Activated naive CD4-positive, alpha-beta T cell treated with Interleukin-2 at 50 U/mL for 16 hours (primary cell): ENCODE data around the gene SLC7A8.

Source experiments
- DNase-seq: peaks from one replicate; pipeline ENCODE4 v3.0.0-alpha.2; 2020

SLC7A8 gene

DNA sequence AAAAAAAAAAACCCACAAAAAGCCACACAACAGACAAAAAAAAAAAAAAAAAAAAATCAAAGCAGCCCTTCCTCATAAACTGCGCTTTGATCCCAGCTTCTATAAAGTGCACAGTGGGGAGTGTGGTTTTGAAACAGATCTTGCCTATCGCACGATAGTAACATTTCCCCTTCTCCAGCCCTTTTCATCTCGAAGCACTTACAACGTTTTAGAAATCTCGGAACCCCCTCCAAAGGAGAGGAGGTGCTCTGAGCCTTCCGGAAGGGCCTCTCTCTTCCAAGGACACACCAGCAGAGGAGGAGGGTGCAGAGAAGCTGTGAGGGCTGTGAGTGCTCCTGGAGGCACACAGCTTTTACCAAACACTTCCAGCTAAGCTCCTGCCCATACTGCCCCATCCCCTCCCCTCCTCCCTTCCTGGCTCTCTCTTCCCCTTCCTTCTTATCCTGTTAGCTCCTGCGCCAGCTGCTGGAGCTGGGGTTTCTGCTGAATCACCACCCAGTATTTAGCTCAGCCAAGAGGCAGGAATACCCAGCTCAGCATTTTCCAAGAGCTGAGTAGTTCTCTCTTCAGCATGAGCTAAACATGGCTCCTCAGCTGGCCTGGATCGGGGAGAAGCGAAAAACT, 28.4 kb downstream of the SLC7A8 start:
- no peak for DNase-seq

DNA sequence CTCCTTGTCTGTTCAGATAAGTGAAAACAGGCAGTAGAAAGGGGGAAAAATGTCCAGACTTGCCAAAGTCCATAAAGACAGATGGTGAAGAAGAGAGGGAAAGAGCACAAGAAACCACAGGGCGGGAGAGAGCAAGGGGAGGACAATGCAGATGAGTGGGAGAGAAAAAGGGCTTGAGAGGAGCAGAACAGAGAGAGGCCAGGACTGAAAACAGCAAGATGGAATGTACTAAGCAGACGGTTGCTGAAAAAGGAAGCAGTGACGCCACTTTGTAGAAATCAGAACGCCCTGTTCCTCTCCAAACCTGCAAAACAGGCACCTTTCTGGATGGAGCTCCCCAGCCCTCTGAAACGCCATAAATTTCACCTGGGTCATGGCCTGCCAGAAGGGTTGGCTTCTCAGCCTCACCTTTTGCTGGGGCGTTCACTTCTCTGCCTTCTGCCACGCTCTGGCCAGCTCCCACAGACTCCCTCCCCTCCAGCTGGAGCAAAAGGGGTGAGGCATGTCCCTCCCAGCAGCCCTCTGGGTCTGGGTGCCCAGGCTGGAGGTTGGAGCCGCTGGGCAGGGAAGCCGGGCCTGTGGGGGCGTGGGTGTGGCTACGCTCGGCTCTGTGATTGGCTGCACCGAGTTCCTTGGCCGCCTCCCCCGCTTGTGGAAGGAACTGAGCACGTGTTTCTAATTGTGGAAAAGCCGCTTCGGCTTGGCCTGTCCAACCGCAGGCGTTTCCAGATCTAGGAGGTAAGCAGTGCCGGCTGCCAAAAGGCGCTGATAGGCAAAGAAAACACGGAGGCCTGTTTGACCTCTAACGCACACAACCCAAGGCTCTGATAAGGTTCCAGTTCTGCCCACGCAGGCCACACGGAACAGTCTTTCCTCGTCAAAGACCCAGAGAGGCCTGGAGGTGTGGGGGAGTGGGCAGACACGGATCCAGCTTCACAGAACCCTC, 29.3 kb downstream of the SLC7A8 start:
- no peak for DNase-seq

DNA sequence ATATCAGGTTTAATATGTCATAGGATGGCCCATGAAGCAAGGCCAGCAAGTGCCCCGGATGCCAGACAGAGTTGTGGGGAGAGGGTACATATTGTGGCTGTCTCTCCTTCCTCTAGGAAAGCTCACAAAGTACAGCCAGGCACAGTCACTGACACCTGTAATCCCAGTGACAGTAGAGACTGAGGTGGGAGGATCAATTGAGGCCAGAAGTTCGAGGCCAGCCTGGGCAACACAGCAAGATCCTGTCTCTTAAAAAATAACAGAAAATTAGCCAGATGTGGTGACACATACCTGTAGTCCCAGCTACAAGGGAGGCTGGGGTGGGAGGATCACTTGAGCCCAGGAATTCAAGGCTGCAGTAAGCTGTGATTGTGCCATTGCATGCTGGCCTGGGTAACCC, 32.1 kb downstream of the SLC7A8 start:
- no peak for DNase-seq

DNA sequence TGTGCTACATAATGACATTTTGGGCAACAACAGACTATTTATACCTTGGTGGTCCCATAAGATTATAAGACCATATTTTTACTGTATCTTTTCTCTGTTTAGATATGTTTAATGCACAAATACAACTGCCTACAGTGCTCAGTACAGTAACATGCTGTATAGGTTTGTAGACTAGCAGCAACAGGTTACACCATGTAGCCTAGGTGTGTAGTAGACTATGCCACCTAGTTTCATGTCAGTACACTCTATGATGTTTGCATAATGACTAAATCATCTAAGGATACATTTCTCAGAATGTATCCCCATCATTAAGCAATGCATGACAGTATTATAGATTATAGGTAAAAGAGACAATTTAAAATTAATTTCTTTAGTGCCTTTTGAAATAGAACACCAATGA, 33.7 kb downstream of the SLC7A8 start:
- no peak for DNase-seq

DNA sequence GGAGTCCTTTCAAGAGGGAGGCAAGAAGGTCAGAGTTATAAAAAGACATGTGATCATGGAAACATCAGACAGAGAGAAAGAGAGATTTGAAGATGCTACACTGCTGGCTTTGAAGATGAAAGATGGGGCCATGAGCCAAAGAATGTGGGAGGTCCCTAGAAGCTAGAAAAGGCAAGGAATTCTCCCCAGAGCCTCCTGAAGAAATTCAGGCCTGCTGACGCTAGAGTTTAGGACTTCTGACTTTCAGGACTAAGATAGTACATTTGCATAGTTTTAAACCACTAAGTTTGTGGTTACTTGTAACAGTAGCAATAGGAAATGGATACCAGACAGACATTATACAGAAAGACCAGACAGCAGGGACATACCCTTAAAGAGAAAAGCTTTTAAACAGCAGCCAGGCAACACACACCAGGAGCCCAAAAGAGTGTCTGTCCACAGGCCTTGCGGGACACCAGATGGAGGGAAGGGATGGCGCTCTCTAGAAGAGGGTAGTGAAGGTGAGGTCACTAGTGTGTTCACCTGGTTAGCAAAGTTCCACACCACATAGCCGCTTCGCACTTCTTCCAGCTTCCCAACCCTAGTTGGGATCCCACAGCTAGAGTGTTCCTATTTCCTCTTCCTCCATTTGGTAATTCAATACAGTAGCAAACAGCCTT, 34.7 kb downstream of the SLC7A8 start:
- DNase-seq = no peak

DNA sequence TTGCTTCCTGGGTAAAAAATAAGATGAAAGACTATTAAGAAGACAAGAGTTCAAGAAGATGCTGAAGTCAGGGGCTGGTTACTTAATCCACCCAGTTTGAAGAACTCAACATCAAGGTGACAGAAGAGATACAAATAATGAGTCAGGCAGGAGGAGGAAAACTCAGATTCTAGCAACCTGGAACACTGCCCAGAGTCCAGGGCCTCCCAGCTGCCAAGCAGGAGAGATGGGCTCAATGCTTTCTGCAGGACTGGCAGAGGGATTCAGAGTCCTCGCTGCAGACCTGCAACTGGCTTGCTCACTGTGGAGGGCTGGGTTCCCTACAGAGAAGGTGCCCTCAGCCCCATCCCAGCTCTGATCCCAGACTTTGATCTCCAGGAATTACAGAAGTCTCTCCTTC, 35.8 kb downstream of the SLC7A8 start:
- DNase-seq = no peak

DNA sequence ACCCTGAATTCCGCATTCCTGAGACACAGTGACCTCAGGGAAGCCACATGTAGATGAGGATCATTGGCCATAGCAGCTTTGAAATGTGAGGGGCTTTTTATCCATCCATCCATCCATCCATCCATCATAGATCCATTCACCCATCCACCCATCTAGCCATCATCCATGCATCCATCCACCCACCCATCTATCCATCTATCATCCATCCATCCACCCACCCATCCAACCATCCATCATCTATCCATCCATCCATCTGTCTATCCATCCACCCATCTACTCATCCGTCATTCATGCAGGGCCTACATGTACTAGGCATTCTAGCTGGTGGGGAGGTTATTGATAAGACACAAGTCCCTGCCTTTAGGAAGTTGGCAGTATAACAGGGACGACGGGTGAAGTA, 36.5 kb downstream of the SLC7A8 start:
- DNase-seq = no peak

DNA sequence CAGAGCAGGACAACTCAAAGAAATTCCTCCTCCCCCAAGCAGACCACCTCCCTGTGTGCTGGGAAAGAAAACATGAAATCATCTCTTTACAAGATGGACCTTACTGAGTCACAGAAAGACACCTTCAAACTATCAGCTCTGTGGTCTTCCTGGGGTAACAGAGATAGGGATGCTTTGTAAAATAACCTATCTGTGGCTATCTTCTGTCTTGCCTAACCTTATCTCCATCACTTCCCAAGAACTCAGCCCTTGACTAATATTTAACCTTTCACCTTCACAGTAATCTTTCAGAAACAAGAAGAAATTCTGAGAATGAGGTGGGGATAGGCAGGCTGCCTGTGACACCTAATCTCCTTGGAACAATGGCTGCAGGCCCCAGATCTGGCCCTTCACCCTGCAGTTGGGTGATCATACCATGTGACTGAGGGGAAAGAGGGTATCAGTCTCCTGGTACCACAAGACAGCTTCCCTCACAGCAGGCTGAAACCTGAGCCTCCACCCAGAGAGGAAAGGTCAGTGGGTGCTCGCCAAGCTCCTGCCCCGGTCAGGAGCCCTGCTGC, 37.0 kb downstream of the SLC7A8 start:
- DNase-seq = no peak

DNA sequence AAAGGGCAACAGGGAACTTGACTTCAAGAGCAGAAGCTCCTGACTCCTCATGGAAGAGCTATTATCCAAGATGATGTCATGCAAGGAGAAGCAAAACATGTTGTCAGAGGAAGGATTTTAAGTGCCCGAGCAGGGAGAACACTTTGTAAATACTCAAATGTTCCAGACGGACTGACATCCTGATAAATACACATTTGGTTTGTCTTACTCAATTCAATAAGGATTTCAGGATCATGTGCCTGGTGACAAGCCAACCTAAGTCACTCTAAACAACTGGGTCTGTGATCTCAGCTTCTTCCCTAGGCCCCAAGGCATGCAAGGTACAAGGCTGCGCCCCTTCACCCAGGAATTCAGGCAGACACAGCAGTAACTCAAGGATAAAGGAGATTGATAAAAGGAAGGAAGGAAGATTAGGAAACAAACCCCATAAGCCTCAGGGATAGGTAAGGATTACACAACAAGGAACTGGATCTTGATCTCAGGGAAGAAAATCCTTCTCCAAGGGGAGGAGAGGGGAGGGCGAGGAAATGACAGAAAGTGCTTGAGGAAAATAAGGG, 37.6 kb downstream of the SLC7A8 start:
- no peak for DNase-seq

DNA sequence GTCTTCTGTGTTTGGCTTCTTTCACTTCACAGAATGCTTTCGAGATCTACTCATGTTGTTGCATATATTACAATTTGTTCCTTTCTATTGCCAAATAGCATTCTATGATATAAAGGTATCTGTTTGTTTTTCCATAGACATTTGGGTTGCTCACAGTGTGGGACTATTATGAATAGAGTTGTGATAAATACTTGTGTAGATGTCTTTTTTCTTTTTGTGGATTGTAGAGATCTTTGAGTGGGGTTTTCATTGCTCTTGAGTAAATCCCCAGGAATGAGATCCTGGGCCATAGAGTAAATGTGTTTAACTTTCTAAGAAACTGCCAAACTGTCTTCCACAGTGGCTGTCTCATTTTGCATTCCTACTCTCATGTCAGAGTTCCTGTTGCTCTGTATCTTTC, 39.5 kb downstream of the SLC7A8 start:
- DNase-seq = no peak

DNA sequence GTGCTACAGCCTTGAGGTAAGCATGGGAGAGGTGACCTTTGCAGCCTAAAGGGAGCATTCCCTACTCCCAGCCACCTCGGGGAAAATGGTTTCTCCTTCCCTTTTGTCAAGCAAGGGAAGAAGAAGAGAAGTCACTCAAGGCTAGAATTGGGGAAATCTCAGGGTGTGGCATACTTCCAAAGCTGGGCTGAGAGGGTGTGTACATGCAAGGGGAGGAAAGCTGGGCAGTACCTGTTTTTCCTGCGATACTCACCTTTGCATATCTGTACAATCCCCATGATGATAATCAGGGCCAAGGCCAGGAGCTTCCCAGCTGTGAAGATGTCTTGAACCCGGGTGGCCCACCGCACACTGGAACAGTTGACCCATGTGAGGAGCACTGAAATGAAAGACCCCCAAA, 40.6 kb downstream of the SLC7A8 start:
- DNase-seq = no peak

DNA sequence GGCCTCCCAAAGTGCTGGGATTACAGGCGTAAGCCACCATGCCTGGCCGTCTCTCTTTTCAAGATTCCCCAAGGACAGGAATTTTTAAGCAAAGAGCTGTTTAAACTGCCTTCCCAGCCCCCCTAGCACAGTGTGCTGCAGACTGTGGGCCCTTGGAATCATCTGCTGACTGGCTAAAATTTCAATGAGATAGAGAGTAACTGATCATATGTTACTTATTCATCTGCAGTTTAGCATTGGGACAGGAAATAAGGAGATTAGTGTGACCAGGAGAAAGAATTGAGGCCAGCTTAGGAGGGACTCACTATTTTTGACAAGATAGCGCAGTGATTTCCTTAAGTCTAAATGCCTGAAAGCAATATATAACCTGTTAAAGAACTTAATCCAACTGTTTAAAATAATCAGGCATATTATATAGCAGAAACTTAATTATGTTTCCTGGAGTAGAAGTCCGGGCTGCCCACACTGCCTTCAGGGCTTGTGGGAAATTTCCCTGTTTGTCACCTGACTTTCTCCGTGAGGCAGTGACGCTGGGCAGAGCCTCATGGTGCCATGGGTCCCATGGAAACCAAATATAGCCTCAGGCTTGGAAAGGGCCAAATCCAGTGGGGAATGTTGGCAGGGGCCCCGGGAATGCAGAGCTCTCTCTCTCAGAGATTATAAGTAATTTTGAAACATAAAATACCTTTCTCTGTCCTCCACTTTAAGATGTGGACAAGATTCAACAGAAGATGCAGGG, 41.6 kb downstream of the SLC7A8 start:
- DNase-seq = no peak

DNA sequence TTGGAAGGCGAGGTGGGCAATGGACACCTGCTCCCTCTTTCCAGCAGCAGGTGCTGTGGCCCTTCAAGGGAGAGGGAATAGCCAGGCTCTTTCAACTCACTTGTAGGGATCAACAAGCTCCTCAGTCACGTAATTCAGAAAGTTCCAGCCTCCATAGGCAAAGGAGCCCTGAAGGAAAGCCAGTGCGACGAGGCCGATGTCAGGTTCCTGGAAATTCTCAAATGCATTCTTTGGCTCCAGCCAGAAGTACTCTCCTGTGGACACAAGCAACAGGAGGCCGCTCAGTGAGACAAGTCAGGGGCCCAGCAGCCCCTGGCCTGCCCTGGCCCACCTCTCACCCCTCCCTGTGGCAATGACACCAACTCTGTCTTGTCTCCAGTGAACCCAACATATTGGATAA, 43.1 kb downstream of the SLC7A8 start:
- no peak for DNase-seq

DNA sequence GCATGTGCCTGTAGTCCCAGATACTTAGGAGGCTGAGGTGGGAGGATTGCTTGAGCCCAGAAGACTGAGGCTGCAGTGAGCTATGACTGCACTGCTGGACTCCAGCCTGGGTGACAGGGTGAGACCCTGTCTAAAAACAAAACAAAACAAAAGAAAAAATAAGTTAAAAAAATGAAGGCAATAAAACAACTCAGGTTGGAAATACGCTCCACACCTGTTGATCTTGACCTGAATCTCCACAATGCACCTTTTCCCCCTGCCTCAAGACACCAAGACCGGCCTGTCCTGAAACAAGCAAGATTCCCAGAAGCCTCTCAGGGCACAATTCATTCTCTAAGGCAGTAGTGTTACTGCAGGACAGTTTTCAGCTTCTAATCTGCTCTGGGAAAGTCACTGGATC, 43.6 kb downstream of the SLC7A8 start:
- no peak for DNase-seq

DNA sequence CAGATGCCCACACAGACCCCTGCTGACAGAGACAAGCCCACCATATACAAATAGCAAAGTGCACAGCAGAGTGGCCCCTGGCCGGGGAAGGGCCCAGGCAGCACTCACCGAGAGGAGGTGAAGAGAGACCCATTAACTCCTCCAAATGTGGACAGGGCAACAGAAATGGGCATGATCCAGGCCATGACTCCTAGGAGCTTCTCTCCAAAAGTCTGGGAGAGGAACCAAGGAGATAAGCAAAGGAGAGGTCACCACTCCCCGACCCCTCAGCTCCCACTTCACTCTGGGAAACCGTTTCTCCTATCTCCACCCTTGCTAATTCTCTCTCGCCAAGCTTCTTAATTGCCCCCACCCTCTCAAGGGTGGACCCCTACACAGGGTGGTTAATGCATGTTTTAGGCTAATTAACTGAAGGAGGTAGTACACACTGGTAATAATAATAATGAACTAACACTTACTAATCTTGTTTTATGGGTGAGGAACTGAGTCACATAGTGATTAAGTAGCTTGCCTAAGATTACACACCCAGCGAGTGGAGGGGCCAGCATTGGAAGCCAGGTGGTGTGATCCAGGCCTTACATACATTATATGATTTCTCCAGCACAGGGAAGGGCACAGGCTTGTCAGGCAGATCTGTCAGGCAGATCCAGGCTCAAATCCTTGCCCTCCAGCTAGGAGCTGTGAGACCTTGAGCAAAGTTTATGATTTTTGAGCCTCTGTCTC, 45.5 kb downstream of the SLC7A8 start:
- DNase-seq = no peak

DNA sequence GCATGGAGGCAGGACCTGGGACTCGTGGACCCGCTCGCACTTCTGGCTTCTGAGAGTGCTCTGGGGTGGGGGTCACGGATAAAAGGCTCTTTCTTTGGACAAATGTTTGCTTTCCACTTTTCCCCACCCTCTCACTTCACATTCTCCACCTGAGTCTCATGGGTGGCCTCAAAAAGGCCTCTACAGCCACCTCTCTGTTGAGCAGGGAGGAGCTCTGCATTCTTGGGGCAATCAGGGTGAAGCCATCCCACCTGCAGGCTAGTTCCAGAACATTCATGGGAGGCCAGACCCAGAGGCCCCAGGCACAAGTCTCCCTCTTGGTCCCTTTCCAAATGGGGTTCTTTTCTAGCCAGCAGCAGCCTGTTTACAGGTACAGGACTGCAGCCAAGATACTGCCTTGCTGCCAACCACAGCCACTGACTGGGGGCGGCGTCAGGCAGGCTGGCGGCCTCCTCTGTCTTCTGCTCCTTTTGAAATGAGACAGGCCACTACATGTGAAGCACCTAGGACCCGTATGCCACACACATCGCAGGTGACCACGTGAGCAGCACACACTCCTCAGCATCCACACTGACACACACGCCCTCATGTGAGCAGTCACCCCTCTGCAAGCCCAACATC, 46.2 kb downstream of the SLC7A8 start:
- DNase-seq = no peak

DNA sequence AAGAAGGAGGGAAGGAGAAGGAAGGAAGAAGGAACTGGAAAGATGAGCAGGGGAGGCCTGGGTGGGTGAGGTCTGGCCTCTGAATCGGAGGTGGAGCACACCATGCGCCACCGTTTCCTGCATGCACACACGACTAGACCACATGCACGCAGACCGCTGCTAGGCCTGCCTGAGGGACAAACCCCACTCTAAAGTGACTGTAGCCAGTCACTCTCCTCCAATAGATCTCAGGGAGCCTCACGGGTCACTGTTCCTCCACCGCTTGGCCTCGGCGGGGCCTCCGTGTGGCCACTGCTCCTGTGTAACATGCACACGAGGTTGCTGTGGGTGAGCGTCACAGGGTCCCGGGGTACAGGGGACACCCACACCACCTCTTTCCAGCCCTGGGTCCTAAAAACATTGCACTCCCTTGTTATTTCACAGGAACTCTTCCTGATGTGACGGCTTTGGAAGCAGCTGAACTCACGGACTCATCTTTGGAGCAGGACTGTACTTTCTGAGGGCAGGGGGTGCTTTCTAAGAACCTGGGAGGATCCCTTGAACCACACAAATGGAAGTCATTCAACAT, 46.8 kb downstream of the SLC7A8 start:
- no peak for DNase-seq

DNA sequence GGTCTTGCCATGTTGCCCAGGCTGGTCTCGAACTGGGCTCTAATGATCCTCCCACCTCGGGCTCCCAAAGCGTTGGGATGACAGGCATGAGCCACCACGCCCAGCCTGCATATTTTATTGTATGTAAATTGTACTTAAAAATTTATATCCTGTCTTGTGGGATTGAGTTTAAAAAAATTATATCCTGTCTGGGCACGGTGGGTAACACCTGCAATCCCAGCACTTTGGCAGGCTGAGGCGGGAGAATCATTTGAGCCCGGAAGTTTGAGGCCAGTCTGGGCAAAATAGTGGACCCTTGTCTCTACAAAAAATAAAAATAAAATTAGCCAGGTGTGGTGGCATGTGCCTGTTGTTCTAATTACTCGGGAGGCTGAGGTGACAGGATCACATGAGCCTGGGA, 50.5 kb downstream of the SLC7A8 start:
- no peak for DNase-seq

DNA sequence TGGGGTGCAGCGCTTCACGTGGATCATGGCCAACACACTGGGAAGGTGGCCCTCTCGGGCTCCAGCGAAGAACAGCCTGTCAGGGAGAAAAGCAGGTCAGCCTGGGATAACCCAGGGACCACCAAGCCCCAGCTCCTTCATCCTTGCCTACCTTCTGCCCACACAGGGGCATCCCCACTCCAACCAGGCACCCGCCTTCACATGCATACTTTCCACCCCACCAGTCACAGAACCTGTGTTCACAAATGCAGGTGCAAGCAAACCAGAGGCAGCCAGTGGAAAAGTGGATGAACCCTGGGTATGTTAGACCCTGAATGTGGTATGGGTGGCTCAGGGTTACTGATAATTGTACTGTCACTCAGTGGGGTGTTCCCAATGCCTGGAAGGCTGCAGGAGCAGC, 52.0 kb downstream of the SLC7A8 start:
- DNase-seq = no peak

DNA sequence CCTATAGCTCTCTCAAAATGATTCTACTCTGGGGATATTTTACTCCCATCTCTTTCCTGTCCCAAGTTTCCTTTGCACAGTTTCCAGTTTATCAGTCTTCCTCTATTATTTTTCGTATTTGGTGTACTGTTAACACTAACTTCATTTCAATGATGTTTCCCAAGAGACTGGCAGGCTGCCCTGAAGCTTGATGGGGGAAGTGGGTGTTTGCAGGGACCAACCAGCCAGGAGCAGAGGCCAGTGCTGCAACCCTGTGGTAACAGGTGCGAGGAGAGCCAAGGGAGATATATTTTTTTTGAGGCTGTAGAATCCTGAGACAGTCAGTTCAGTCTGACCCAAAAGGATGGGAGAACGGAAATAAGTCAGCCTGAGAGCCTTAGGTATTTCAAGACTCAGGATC, 52.6 kb downstream of the SLC7A8 start:
- no peak for DNase-seq

DNA sequence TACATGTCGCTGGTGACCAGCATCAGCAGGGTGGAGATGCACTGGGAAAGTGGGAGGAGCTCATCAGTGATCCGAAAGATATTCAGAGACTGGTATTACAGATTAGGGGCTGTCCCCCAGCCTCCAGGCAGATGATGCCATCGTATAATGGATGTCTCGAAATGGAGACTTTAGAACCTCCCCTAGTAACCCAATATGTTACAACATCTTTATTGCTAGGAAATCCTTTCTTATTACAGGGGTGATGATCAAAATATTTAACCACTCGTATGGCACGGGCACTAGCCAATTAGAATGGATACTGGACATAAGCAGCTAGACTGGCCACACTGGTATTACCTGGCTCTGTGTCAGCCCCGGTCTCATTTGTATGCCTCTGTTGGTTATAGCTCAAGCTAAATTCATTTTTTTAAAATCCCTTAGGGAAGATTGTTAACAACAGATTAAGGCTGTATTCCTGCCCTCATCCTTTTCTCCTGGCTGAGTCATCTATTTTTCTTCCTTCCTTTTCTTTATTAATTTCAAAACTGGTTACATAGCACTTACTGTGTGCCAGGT, 53.6 kb downstream of the SLC7A8 start:
- DNase-seq = no peak
